ENCODE data around the gene JOSD1.

DNA sequence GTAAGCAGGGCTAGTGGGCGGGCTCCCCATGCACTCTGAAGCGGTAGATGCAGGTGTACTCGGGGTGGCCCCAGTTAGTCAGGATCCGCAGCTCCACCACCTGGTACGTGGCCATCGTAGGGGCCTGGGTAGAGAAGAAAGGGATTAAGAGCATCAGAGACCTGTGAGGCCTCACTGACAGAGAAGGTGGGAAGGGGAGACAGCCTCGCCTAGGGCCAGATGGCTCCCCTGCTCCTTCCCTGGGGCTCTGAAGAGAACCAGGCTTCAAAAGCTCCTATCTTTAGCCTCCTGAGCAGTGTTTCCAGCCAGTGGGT lies 35.5 kb upstream of the JOSD1 start:
- TF ChIP-seq, protein P1, sequence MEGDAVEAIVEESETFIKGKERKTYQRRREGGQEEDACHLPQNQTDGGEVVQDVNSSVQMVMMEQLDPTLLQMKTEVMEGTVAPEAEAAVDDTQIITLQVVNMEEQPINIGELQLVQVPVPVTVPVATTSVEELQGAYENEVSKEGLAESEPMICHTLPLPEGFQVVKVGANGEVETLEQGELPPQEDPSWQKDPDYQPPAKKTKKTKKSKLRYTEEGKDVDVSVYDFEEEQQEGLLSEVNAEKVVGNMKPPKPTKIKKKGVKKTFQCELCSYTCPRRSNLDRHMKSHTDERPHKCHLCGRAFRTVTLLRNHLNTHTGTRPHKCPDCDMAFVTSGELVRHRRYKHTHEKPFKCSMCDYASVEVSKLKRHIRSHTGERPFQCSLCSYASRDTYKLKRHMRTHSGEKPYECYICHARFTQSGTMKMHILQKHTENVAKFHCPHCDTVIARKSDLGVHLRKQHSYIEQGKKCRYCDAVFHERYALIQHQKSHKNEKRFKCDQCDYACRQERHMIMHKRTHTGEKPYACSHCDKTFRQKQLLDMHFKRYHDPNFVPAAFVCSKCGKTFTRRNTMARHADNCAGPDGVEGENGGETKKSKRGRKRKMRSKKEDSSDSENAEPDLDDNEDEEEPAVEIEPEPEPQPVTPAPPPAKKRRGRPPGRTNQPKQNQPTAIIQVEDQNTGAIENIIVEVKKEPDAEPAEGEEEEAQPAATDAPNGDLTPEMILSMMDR (IDR thresholded peaks at IDR 0.05; ENCODE audit: poor library complexity) = no peak
- no peak for TF ChIP-seq EZH2 (IDR thresholded peaks at IDR 0.05; ENCODE audit: borderline replicate concordance)
